ENCODE results near the gene CCSER1.

GRCh38 chr4:90254357-90254756 lies 127.2 kb downstream of the CCSER1 start:
- TF ChIP-seq CTCF (IDR thresholded peaks at IDR 0.05; ENCODE audit: low read length), result no peak
- TF ChIP-seq EZH2 (IDR thresholded peaks at IDR 0.05; ENCODE audit: borderline replicate concordance, low read length), result no peak

Data from OCI-LY1 (cell line).